ENCODE results near the gene DEAF1. TPM values are rescaled to one million over a fixed set of nuclear protein-coding genes. Genes with fewer than 3 reads are reported as not detected.

DEAF1 gene
- total RNA-seq, 1 donor from 2014 or later: 48.9 TPM

GRCh38 chr11:614021-614622 lies 80.9 kb downstream of the DEAF1 start:
- peak overlapping the region; percentile 81 for H3K4me3 Mint-ChIP-seq (ENCODE audit: unreplicated experiment)
- H3K36me3 Mint-ChIP-seq (ENCODE audit: low read depth, unreplicated experiment): peaks cover 10% of the 10 kb centered on the region
- no peaks in the 10 kb centered on the region for H3K27me3 Mint-ChIP-seq (ENCODE audit: low read depth, unreplicated experiment)
- DNase-seq (ENCODE audit: low read depth) (no peak), FAIRE-seq (no peak)
- H3K79me2 ChIP-seq (ENCODE audit: insufficient read depth, low read length): peaks cover 5% of the 10 kb centered on the region
- H3K36me3 ChIP-seq (ENCODE audit: insufficient read depth, low read length): peaks cover 6% of the 10 kb centered on the region
- H3K4me2 ChIP-seq (ENCODE audit: low read length): peak overlapping the region; percentile 99
- H3K9me3 Mint-ChIP-seq (ENCODE audit: unreplicated experiment): no peaks in the 10 kb centered on the region
- H3K4me3 ChIP-seq (ENCODE audit: insufficient read depth, low read depth, low read length): no peak overlapping the region
- TF ChIP-seq, protein P1, sequence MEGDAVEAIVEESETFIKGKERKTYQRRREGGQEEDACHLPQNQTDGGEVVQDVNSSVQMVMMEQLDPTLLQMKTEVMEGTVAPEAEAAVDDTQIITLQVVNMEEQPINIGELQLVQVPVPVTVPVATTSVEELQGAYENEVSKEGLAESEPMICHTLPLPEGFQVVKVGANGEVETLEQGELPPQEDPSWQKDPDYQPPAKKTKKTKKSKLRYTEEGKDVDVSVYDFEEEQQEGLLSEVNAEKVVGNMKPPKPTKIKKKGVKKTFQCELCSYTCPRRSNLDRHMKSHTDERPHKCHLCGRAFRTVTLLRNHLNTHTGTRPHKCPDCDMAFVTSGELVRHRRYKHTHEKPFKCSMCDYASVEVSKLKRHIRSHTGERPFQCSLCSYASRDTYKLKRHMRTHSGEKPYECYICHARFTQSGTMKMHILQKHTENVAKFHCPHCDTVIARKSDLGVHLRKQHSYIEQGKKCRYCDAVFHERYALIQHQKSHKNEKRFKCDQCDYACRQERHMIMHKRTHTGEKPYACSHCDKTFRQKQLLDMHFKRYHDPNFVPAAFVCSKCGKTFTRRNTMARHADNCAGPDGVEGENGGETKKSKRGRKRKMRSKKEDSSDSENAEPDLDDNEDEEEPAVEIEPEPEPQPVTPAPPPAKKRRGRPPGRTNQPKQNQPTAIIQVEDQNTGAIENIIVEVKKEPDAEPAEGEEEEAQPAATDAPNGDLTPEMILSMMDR (IDR thresholded peaks at IDR 0.05; ENCODE audit: insufficient read depth, low read depth, low read length): no peak
- TF ChIP-seq EZH2 (IDR thresholded peaks at IDR 0.05; ENCODE audit: insufficient read depth, low read length): no peak
- H3K27ac Mint-ChIP-seq (ENCODE audit: unreplicated experiment): peak overlapping the region; percentile 91
- peaks cover 5% of the 10 kb centered on the region for H3K4me1 Mint-ChIP-seq (ENCODE audit: low read depth, unreplicated experiment)
- no peak overlapping the region for H3K27ac ChIP-seq (ENCODE audit: low read depth, low read length)
- peaks cover 51% of the 10 kb centered on the region for H4K20me1 ChIP-seq (ENCODE audit: insufficient read depth, low read length)
- peaks cover 11% of the 10 kb centered on the region for H3K4me1 ChIP-seq (ENCODE audit: insufficient read depth, low read length)
- H3K27me3 ChIP-seq (ENCODE audit: insufficient read depth, low read length): no peaks in the 10 kb centered on the region
- H2AFZ ChIP-seq (ENCODE audit: low read depth, low read length): no peak overlapping the region
- no peak overlapping the region for H3K9ac ChIP-seq (ENCODE audit: low read length)
- H3K9me3 ChIP-seq (ENCODE audit: insufficient read depth, low read depth, low read length): no peaks in the 10 kb centered on the region

DNA sequence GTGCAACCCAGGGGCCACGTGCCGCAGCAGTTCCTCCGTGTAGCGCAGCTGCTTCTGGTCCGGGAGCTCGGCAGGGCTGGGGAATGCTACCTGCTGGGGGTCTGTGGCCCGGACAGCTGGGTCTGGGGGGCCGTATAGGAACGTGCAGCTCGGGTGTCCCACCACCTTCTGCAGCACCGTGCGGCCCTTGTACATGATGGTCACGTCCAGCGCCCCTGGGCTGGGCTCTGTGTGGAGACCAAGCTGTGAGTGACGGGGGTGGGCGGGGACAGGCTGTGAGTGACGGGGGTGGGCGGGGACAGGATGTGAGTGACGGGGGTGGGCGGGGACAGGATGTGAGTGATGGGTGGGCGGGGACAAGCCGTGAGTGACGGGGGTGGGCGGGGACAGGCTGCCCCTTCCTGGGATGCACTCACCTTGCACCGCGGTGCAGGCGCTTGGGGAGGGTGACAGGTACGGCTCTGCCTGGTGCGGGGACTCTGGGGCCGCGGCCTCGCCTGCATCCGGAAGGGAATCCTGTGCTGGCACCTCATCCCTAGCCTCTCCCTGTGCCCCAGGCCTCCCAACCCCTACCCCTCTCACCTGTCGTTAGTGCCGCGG lies 81.6 kb downstream of the DEAF1 start:
- no peaks in the 10 kb centered on the region for H3K9me3 ChIP-seq (ENCODE audit: insufficient read depth, low read depth, low read length)
- Mint-ChIP-seq H3K36me3 (ENCODE audit: low read depth, unreplicated experiment) (peaks cover 12% of the 10 kb centered on the region), H3K27ac (ENCODE audit: unreplicated experiment) (no peak overlapping the region), H3K27me3 (ENCODE audit: low read depth, unreplicated experiment) (no peaks in the 10 kb centered on the region), H3K4me3 (ENCODE audit: unreplicated experiment) (no peak overlapping the region), H3K9me3 (ENCODE audit: unreplicated experiment) (no peaks in the 10 kb centered on the region), H3K4me1 (ENCODE audit: low read depth, unreplicated experiment) (peaks cover 5% of the 10 kb centered on the region)
- H4K20me1 ChIP-seq (ENCODE audit: insufficient read depth, low read length): peaks cover 58% of the 10 kb centered on the region
- no peak overlapping the region for H3K9ac ChIP-seq (ENCODE audit: low read length)
- no peaks in the 10 kb centered on the region for H3K27me3 ChIP-seq (ENCODE audit: insufficient read depth, low read length)
- H3K4me1 ChIP-seq (ENCODE audit: insufficient read depth, low read length): peaks cover 11% of the 10 kb centered on the region
- TF ChIP-seq EZH2 (IDR thresholded peaks at IDR 0.05; ENCODE audit: insufficient read depth, low read length): no peak
- TF ChIP-seq, protein P1 (IDR thresholded peaks at IDR 0.05; ENCODE audit: insufficient read depth, low read depth, low read length): no peak
- peaks cover 5% of the 10 kb centered on the region for H3K79me2 ChIP-seq (ENCODE audit: insufficient read depth, low read length)
- H3K36me3 ChIP-seq (ENCODE audit: insufficient read depth, low read length): peaks cover 6% of the 10 kb centered on the region
- no peak overlapping the region for H3K4me3 ChIP-seq (ENCODE audit: insufficient read depth, low read depth, low read length)
- no peak overlapping the region for H3K4me2 ChIP-seq (ENCODE audit: low read length)
- no peak overlapping the region for H3K27ac ChIP-seq (ENCODE audit: low read depth, low read length)
- DNase-seq (ENCODE audit: low read depth): no peak
- FAIRE-seq: no peak
- no peak overlapping the region for H2AFZ ChIP-seq (ENCODE audit: low read depth, low read length)

GRCh38 chr11:612961-613300 lies 82.1 kb downstream of the DEAF1 start:
- Histone ChIP-seq H2AFZ (ENCODE audit: low read depth, low read length) (no peak overlapping the region), H3K27ac (ENCODE audit: low read depth, low read length) (no peak overlapping the region), H3K4me3 (ENCODE audit: insufficient read depth, low read depth, low read length) (no peak overlapping the region), H3K36me3 (ENCODE audit: insufficient read depth, low read length) (peaks cover 6% of the 10 kb centered on the region), H3K9ac (ENCODE audit: low read length) (no peak overlapping the region), H3K4me2 (ENCODE audit: low read length) (no peak overlapping the region), H3K9me3 (ENCODE audit: insufficient read depth, low read depth, low read length) (no peaks in the 10 kb centered on the region), H3K79me2 (ENCODE audit: insufficient read depth, low read length) (peaks cover 9% of the 10 kb centered on the region), H3K4me1 (ENCODE audit: insufficient read depth, low read length) (peaks cover 11% of the 10 kb centered on the region), H4K20me1 (ENCODE audit: insufficient read depth, low read length) (peaks cover 63% of the 10 kb centered on the region), H3K27me3 (ENCODE audit: insufficient read depth, low read length) (no peaks in the 10 kb centered on the region)
- no peak for TF ChIP-seq EZH2 (IDR thresholded peaks at IDR 0.05; ENCODE audit: insufficient read depth, low read length)
- TF ChIP-seq, protein P1 (IDR thresholded peaks at IDR 0.05; ENCODE audit: insufficient read depth, low read depth, low read length): no peak
- peaks cover 5% of the 10 kb centered on the region for H3K4me1 Mint-ChIP-seq (ENCODE audit: low read depth, unreplicated experiment)
- no peaks in the 10 kb centered on the region for H3K27me3 Mint-ChIP-seq (ENCODE audit: low read depth, unreplicated experiment)
- FAIRE-seq (no peak), DNase-seq (ENCODE audit: low read depth) (no peak)
- peaks cover 14% of the 10 kb centered on the region for H3K36me3 Mint-ChIP-seq (ENCODE audit: low read depth, unreplicated experiment)
- no peak overlapping the region for H3K4me3 Mint-ChIP-seq (ENCODE audit: unreplicated experiment)
- peak overlapping the region; percentile 47 for H3K27ac Mint-ChIP-seq (ENCODE audit: unreplicated experiment)
- no peaks in the 10 kb centered on the region for H3K9me3 Mint-ChIP-seq (ENCODE audit: unreplicated experiment)

All from astrocyte (in vitro differentiated cells and primary cell).